Fibroblast of lung (primary cell): ENCODE measurements around the gene APRT.

Source experiments
- CTCF ChIP-seq, 2 donors: IDR thresholded peaks in 1 of 2; conservative IDR thresholded peaks in 1 of 2; 1 replicate in 1 of 2; 2 replicates in 1 of 2; pipeline ENCODE4 v1.5.1; 2011 to 2012; ENCODE audit warnings: low read length in 2 of 2, control low read depth in 1 of 2, inconsistent platforms in 1 of 2, low read depth in 1 of 2, mild to moderate bottlenecking in 1 of 2
- EZH2 ChIP-seq: IDR thresholded peaks from 2 replicates; pipeline ENCODE4 v1.5.1; 2012; ENCODE audit warnings: low read length, control low read depth, mild to moderate bottlenecking; ENCODE audit errors: missing control alignments

GRCh38 chr16:88844419-88845036 lies 32.8 kb upstream of the APRT start:
- TF ChIP-seq CTCF (conservative IDR thresholded peaks at IDR 0.05 in 1 of 2, IDR thresholded peaks at IDR 0.05 in 1 of 2; ENCODE audit: low read depth in 1 of 2, low read length in 2 of 2): no peak
- no peak for TF ChIP-seq EZH2
